ENCODE data around the gene ZNF474.

DNA sequence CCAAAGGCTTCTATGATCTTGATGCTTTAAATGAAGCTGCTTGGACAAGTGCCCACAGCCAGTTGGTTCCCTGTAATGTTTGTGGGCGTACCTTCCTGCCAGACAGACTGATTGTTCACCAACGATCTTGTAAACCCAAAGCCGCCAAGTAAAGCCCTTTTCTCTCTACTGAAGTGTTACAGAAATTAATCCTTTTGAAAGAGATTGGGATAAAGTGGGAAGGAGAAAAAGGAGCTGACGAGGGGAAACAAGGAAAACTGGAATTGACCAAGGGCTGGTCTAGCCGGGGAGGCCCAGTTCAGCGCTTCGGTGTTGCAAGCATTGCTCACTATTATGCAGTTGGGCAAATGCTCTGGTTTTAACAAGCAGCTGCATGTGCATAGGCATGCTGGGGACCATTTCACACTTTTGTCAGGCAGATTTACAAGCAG is 53.2 kb downstream of the ZNF474 start:
- TF ChIP-seq, protein P1, sequence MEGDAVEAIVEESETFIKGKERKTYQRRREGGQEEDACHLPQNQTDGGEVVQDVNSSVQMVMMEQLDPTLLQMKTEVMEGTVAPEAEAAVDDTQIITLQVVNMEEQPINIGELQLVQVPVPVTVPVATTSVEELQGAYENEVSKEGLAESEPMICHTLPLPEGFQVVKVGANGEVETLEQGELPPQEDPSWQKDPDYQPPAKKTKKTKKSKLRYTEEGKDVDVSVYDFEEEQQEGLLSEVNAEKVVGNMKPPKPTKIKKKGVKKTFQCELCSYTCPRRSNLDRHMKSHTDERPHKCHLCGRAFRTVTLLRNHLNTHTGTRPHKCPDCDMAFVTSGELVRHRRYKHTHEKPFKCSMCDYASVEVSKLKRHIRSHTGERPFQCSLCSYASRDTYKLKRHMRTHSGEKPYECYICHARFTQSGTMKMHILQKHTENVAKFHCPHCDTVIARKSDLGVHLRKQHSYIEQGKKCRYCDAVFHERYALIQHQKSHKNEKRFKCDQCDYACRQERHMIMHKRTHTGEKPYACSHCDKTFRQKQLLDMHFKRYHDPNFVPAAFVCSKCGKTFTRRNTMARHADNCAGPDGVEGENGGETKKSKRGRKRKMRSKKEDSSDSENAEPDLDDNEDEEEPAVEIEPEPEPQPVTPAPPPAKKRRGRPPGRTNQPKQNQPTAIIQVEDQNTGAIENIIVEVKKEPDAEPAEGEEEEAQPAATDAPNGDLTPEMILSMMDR (IDR thresholded peaks at IDR 0.05), result no peak
- TF ChIP-seq POLR2A (IDR thresholded peaks at IDR 0.05) (no peak), EP300 (IDR thresholded peaks at IDR 0.05) (no peak)
